Measurements from ENCODE around the gene FKBP1B. TPM values are rescaled to one million over a fixed set of nuclear protein-coding genes. Genes with fewer than 3 reads are reported as not detected.

FKBP1B gene
- polyA plus RNA-seq, 1 of the 3 experiments (the other 2 are of a cell fraction): 69.7 TPM

GRCh38 chr2:24085200-24085489 is 35.6 kb downstream of the FKBP1B start:
- DNase-seq: no peak
- Histone ChIP-seq H3K36me3 (replicated peaks in 1 of 2; ENCODE audit: control insufficient read depth in 1 of 2, insufficient read depth in 2 of 2, low read length in 1 of 2) (peaks cover 20 to 27% of the 10 kb centered on the region in 2 experiments), H3K9ac (peak overlapping the region; percentile 82), H3F3A (replicated peaks; ENCODE audit: insufficient read depth) (peaks cover 29% of the 10 kb centered on the region), H3K9me3 (no peaks in the 10 kb centered on the region), H3K4me3 (ENCODE audit: low read depth in 2 of 2, low read length in 1 of 2) (peak overlapping the region; percentile 66 to 72), H3K9me2 (no peaks in the 10 kb centered on the region), H3K27me3 (ENCODE audit: insufficient read depth) (no peaks in the 10 kb centered on the region), H4K20me1 (ENCODE audit: insufficient read depth) (no peaks in the 10 kb centered on the region), H3K27ac (ENCODE audit: low read depth in 2 of 2, low read length in 1 of 2) (peak overlapping the region; percentile 86 to 95), H3K4me2 (peak overlapping the region; percentile 87), H2AFZ (ENCODE audit: low read depth) (peak overlapping the region; percentile 95), H3K4me1 (ENCODE audit: control insufficient read depth in 1 of 2, insufficient read depth in 2 of 2, low read depth in 1 of 2, low read length in 1 of 2) (peaks cover 0 to 21% of the 10 kb centered on the region in 2 experiments; a peak in 2 of 4 replicates), H3K79me2 (ENCODE audit: insufficient read depth) (peaks cover 13% of the 10 kb centered on the region; the same call in 1 of the 2 replicates)
- TF ChIP-seq FOSL2 (IDR thresholded peaks at IDR 0.05; ENCODE audit: borderline replicate concordance, low read depth) (no peak), SIN3A (IDR thresholded peaks at IDR 0.05; ENCODE audit: borderline replicate concordance, low read depth, low read length) (no peak), TCF12 (IDR thresholded peaks at IDR 0.05) (no peak), RXRA (IDR thresholded peaks at IDR 0.05; ENCODE audit: borderline replicate concordance, low read depth) (no peak), POLR2AphosphoS5 (IDR thresholded peaks at IDR 0.05; ENCODE audit: low read depth, low read length) (no peak), USF1 (IDR thresholded peaks at IDR 0.05; ENCODE audit: borderline replicate concordance, low read depth) (no peak), MEF2A (IDR thresholded peaks at IDR 0.05; ENCODE audit: borderline replicate concordance, low read depth) (no peak), FOXM1 (IDR thresholded peaks at IDR 0.05; ENCODE audit: low read depth) (no peak), JUND (IDR thresholded peaks at IDR 0.05) (no peak), RFX5 (IDR thresholded peaks at IDR 0.05; ENCODE audit: low read length) (no peak), FOXJ3 (CRISPR knock-in tag; IDR thresholded peaks at IDR 0.05) (no peak), NFIC (IDR thresholded peaks at IDR 0.05; ENCODE audit: borderline replicate concordance) (no peak), RAD21 (IDR thresholded peaks at IDR 0.05; ENCODE audit: low read length) (no peak), PBX3 (IDR thresholded peaks at IDR 0.05) (no peak), RCOR1 (IDR thresholded peaks at IDR 0.05; ENCODE audit: low read length) (no peak)
- 49% methylated on average over 11 of the region's 11 CpGs for WGBS (ENCODE audit: low lambda C conversion rate)
- ChIA-PET POLR2A (interaction anchor here (0.5 to 3.0 kb wide), 9 partner anchors 9 to 1408 kb away, joined by 3 to 66 read pairs (median 11); partner anchors contain the start of genes ATAD2B, FAM228B, ITSN2 and PFN4), CTCF (interaction anchor here (0.8 to 5.8 kb wide), 39 partner anchors 9 to 742 kb away, joined by 3 to 75 read pairs (median 5); partner anchors contain the start of genes ATAD2B, FAM228B, FKBP1B and ITSN2)

GRCh38 chr2:24086241-24086640 is 36.7 kb downstream of the FKBP1B start:
- peaks cover 29% of the 10 kb centered on the region for H3F3A ChIP-seq (replicated peaks; ENCODE audit: insufficient read depth)
- H3K36me3 ChIP-seq (replicated peaks in 1 of 2; ENCODE audit: control insufficient read depth in 1 of 2, insufficient read depth in 2 of 2, low read length in 1 of 2): peaks cover 12 to 19% of the 10 kb centered on the region in 2 experiments
- no peaks in the 10 kb centered on the region for H3K9me2 ChIP-seq
- H2AFZ ChIP-seq (ENCODE audit: low read depth): no peak overlapping the region
- no peaks in the 10 kb centered on the region for H3K9me3 ChIP-seq
- H4K20me1 ChIP-seq (ENCODE audit: insufficient read depth): no peaks in the 10 kb centered on the region
- TF ChIP-seq NFIC (IDR thresholded peaks at IDR 0.05; ENCODE audit: borderline replicate concordance) (no peak), SMC3 (IDR thresholded peaks at IDR 0.05; ENCODE audit: low read depth, low read length) (no peak), POLR2AphosphoS5 (IDR thresholded peaks at IDR 0.05; ENCODE audit: low read depth, low read length) (no peak), ZBTB33 (IDR thresholded peaks at IDR 0.05; ENCODE audit: borderline replicate concordance, low read depth) (no peak), FOSL2 (IDR thresholded peaks at IDR 0.05; ENCODE audit: borderline replicate concordance, low read depth) (no peak), REST (IDR thresholded peaks at IDR 0.05; ENCODE audit: low read depth, low read length) (no peak), TEAD4 (IDR thresholded peaks at IDR 0.05; ENCODE audit: borderline replicate concordance, insufficient read depth) (no peak), RAD21 (IDR thresholded peaks at IDR 0.05; ENCODE audit: low read length) (no peak), NRF1 (IDR thresholded peaks at IDR 0.05; ENCODE audit: low read depth, low read length) (no peak), TCF12 (IDR thresholded peaks at IDR 0.05) (no peak)
- 92% methylated on average over 1 of the region's 1 CpG for WGBS (ENCODE audit: low lambda C conversion rate)
- peaks cover 13% of the 10 kb centered on the region; the same call in 1 of the 2 replicates for H3K79me2 ChIP-seq (ENCODE audit: insufficient read depth)
- H3K27ac ChIP-seq (ENCODE audit: low read depth in 2 of 2, low read length in 1 of 2): no peak overlapping the region
- H3K27me3 ChIP-seq (ENCODE audit: insufficient read depth): no peaks in the 10 kb centered on the region
- DNase-seq: no peak
- H3K4me1 ChIP-seq (ENCODE audit: control insufficient read depth in 1 of 2, insufficient read depth in 2 of 2, low read depth in 1 of 2, low read length in 1 of 2): peaks cover 0 to 21% of the 10 kb centered on the region in 2 experiments; a peak in 2 of 4 replicates
- ChIA-PET POLR2A (no interaction called here), CTCF (no interaction called here)
- H3K4me2 ChIP-seq: no peak overlapping the region
- H3K9ac ChIP-seq: no peak overlapping the region
- no peak overlapping the region for H3K4me3 ChIP-seq (ENCODE audit: low read depth in 2 of 2, low read length in 1 of 2)
